IPS-NIHi11 (cell line): Measurements from ENCODE around the gene SLC25A30.
"Not testable (repeated sequence)": the region's sequence is repeated elsewhere in the genome, so short reads cannot be mapped to it uniquely, and the experiment has no call there.

Source experiments
- DNase-seq: peaks from one replicate; pipeline ENCODE4 v3.0.0; 2012; ENCODE audit warnings: mixed read lengths, low spot score

The SLC25A30 gene

GRCh38 chr13:45432737-45433380, 14.7 kb upstream of the SLC25A30 start:
- DNase-seq = no peak

GRCh38 chr13:45426056-45426841, 8.1 kb upstream of the SLC25A30 start:
- DNase-seq = not testable (repeated sequence)

- DNase-seq = no peak
Measured at GRCh38 chr13:45422731-45423292, 4.6 kb upstream of the SLC25A30 start.

GRCh38 chr13:45419945-45420344, 1.8 kb upstream of the SLC25A30 start:
- no peak for DNase-seq

- not testable (repeated sequence) for DNase-seq
Measured at GRCh38 chr13:45419389-45419788, 1.2 kb upstream of the SLC25A30 start.

- no peak for DNase-seq
Measured at GRCh38 chr13:45416516-45417128, 1.6 kb downstream of the SLC25A30 start.

- no peak for DNase-seq
Measured at GRCh38 chr13:45415112-45415511, 3.1 kb downstream of the SLC25A30 start.

- no peak for DNase-seq
Measured at GRCh38 chr13:45413826-45414307, 4.3 kb downstream of the SLC25A30 start.

- DNase-seq = no peak
Measured at GRCh38 chr13:45412274-45413049, 5.7 kb downstream of the SLC25A30 start.

GRCh38 chr13:45411631-45412030, 6.5 kb downstream of the SLC25A30 start:
- DNase-seq = no peak

GRCh38 chr13:45411221-45411620, 7.0 kb downstream of the SLC25A30 start:
- DNase-seq = no peak

GRCh38 chr13:45410466-45410865, 7.7 kb downstream of the SLC25A30 start:
- no peak for DNase-seq

GRCh38 chr13:45410001-45410400, 8.2 kb downstream of the SLC25A30 start:
- no peak for DNase-seq

- no peak for DNase-seq
Measured at GRCh38 chr13:45406421-45406820, 11.8 kb downstream of the SLC25A30 start.

GRCh38 chr13:45403081-45403480, 15.1 kb downstream of the SLC25A30 start:
- no peak for DNase-seq

- DNase-seq = no peak
Measured at GRCh38 chr13:45402641-45403040, 15.5 kb downstream of the SLC25A30 start.

- no peak for DNase-seq
Measured at GRCh38 chr13:45401314-45401713, 16.9 kb downstream of the SLC25A30 start.

- DNase-seq = no peak
Measured at GRCh38 chr13:45398877-45399276, 19.3 kb downstream of the SLC25A30 start.

GRCh38 chr13:45396533-45397095, 21.6 kb downstream of the SLC25A30 start:
- no peak for DNase-seq

- DNase-seq = peak; percentile 83
Measured at GRCh38 chr13:45393941-45394570, 24.1 kb downstream of the SLC25A30 start.

- DNase-seq = no peak
Measured at GRCh38 chr13:45392811-45393210, 25.4 kb downstream of the SLC25A30 start.
